GM12878 (cell line): ENCODE measurements around the gene PON3. TPM values are rescaled to one million over a fixed set of nuclear protein-coding genes. Genes with fewer than 3 reads are reported as not detected.

ENCODE experiments used
- ATAC-seq: fragments of 200-7000 bp; cut with Tn5 transposase; 3 replicates; pipeline ENCODE4 v1.9.1; 2020; ENCODE audit warnings: mild to moderate bottlenecking, moderate library complexity
- BruUV-seq: library from RNA; stranded (reverse); fragments of 400-500 nt; replicated peaks from 2 replicates; lab custom pipeline; 2021; lab: Mats Ljungman, UMichigan
- CTCF ChIA-PET: fragments of 300-600 bp; sonication (Branson Sonifier 250); formaldehyde crosslinking; extraction: SDS; loops from one replicate; lab custom pipeline; 2021; ENCODE audit warnings: inconsistent platforms; lab: Yijun Ruan, JAX
- POLR2A ChIA-PET: fragments of 350-600 bp; formaldehyde crosslinking; extraction: SDS; loops from one replicate; lab custom pipeline; 2021; ENCODE audit warnings: inconsistent platforms; lab: Charles Lee
- RAD21 ChIA-PET: fragments of 300-600 bp; sonication (Branson Sonifier 250); formaldehyde crosslinking; loops from one replicate; lab custom pipeline; 2023; ENCODE audit warnings: antibody characterized with exemption; ENCODE audit not compliant: unreplicated experiment; lab: Charles Lee
- SMC1A ChIA-PET: fragments of 300-600 bp; sonication (Branson Sonifier 250); formaldehyde crosslinking; loops from one replicate; lab custom pipeline; 2023; ENCODE audit not compliant: unreplicated experiment, uncharacterized antibody; lab: Charles Lee
- DNase-seq: peaks from one replicate; pipeline ENCODE4 v3.0.0-alpha.2; 2011; ENCODE audit warnings: low read depth, low spot score
- FAIRE-seq: peaks from 3 replicates; lab custom pipeline; 2011; peaks lifted over from hg19 to GRCh38; lab: Jason Lieb, UNC
- H2AFZ ChIP-seq: 2 replicates; pipeline ENCODE4 v1.6.0; 2011; ENCODE audit warnings: low read depth, low read length, control low read depth; ENCODE audit not compliant: control insufficient read depth
- H3K27ac ChIP-seq: 2 replicates; pipeline ENCODE4 v1.5.1; 2011; ENCODE audit warnings: control low read depth; ENCODE audit not compliant: control insufficient read depth, insufficient read depth
- H3K27me3 ChIP-seq, 2 experiments: replicated peaks in 1 of 2; 2 replicates each; pipeline versions ENCODE4 v1.6.0 to v1.6.1; 2011; ENCODE audit warnings: low read length in 1 of 2; ENCODE audit not compliant: control insufficient read depth in 2 of 2, insufficient read depth in 2 of 2
- H3K36me3 ChIP-seq, 2 experiments: 2 replicates each; pipeline ENCODE4 v1.5.1; 2011; ENCODE audit warnings: low read length in 1 of 2; ENCODE audit not compliant: control insufficient read depth in 2 of 2, insufficient read depth in 2 of 2
- H3K4me1 ChIP-seq: 2 replicates; pipeline ENCODE4 v1.6.1; 2011; ENCODE audit warnings: mild to moderate bottlenecking, low read length, moderate library complexity, mixed read lengths; ENCODE audit not compliant: control insufficient read depth, insufficient read depth
- H3K4me2 ChIP-seq: 2 replicates; pipeline ENCODE4 v1.6.0; 2011; ENCODE audit warnings: control low read depth; ENCODE audit not compliant: control insufficient read depth, insufficient read depth
- H3K4me3 ChIP-seq: fragments of 200-600 bp; sonication (generic); 2 replicates; pipeline ENCODE4 v1.5.1; 2016
- H3K79me2 ChIP-seq: 2 replicates; pipeline ENCODE4 v1.6.0; 2011; ENCODE audit warnings: low read length; ENCODE audit not compliant: control insufficient read depth, insufficient read depth
- H3K9ac ChIP-seq: 2 replicates; pipeline ENCODE4 v1.8.0; 2011; ENCODE audit warnings: low read length, control low read depth, mixed read lengths; ENCODE audit not compliant: control insufficient read depth, insufficient read depth
- H3K9me3 ChIP-seq: replicated peaks from 3 replicates; pipeline ENCODE4 v1.5.1; 2011; ENCODE audit warnings: mild to moderate bottlenecking, low read length; ENCODE audit not compliant: control insufficient read depth, insufficient read depth
- H4K20me1 ChIP-seq: 2 replicates; pipeline ENCODE4 v1.6.0; 2011; ENCODE audit not compliant: control insufficient read depth, insufficient read depth
- ATF7 ChIP-seq: fragments of 450-650 bp; IDR thresholded peaks from 2 replicates; pipeline ENCODE4 v1.6.1; 2016; ENCODE audit warnings: low read depth, mild to moderate bottlenecking
- DPF2 ChIP-seq: fragments of 450-650 bp; IDR thresholded peaks from 2 replicates; pipeline ENCODE4 v1.6.1; 2017; ENCODE audit warnings: mild to moderate bottlenecking
- EED ChIP-seq: sonication (generic); IDR thresholded peaks from 2 replicates; pipeline ENCODE4 v1.6.1; 2016; ENCODE audit warnings: antibody characterized with exemption, low read depth
- EP300 ChIP-seq, 2 experiments: fragments of 150-350 bp in 1 of 2; IDR thresholded peaks; 2 replicates each; pipeline ENCODE4 v1.6.1; 2011 to 2012; ENCODE audit warnings: low read depth in 2 of 2, low read length in 2 of 2, borderline replicate concordance in 1 of 2, improper control_type of control experiment in 1 of 2, inconsistent platforms in 1 of 2; ENCODE audit not compliant: control insufficient read depth in 1 of 2
- JUNB ChIP-seq: IDR thresholded peaks from 2 replicates; pipeline ENCODE4 v1.6.1; 2016; ENCODE audit warnings: antibody characterized with exemption, mild to moderate bottlenecking
- NR2C2 ChIP-seq: IDR thresholded peaks from 2 replicates; pipeline ENCODE4 v1.6.1; 2011; ENCODE audit warnings: borderline replicate concordance, low read depth; ENCODE audit not compliant: control insufficient read depth, insufficient read length
- RUNX3 ChIP-seq: IDR thresholded peaks from 2 replicates; pipeline ENCODE4 v1.6.1; 2012; ENCODE audit warnings: low read length, inconsistent platforms
- SREBF1 ChIP-seq: IDR thresholded peaks from 2 replicates; pipeline ENCODE4 v1.6.1; 2012; ENCODE audit warnings: mild to moderate bottlenecking, low read length
- TAF1 ChIP-seq: IDR thresholded peaks from 2 replicates; pipeline ENCODE4 v1.6.1; 2011; ENCODE audit warnings: mild to moderate bottlenecking, low read depth, low read length, borderline replicate concordance
- TCF12 ChIP-seq: IDR thresholded peaks from 2 replicates; pipeline ENCODE4 v1.6.1; 2011; ENCODE audit warnings: low read depth, mild to moderate bottlenecking, low read length
- TCF3 ChIP-seq: IDR thresholded peaks from 2 replicates; pipeline ENCODE4 v1.6.1; 2012; ENCODE audit warnings: low read depth, mild to moderate bottlenecking, low read length, borderline replicate concordance; ENCODE audit not compliant: insufficient read depth
- WGBS: methylation state at CpG from one replicate; pipeline ENCODE4 v1.1.6; 2016; ENCODE audit warnings: low lambda C conversion rate; ENCODE audit not compliant: insufficient replicate concordance, insufficient coverage; ENCODE audit errors: missing lambda C conversion rate; 5-methylcytosine and 5-hydroxymethylcytosine counted together
- in situ Hi-C: fragments of 300-500 bp; cut with MboI; formaldehyde crosslinking; loops from 9 replicates; pipeline ENCODE4 v1.14.3; 2018; ENCODE audit warnings: mixed read lengths
- intact Hi-C: fragments of 100-400 bp; cut with micrococcal nuclease; formaldehyde crosslinking; loops from one replicate; pipeline ENCODE4 v1.14.2; 2022; ENCODE audit not compliant: unreplicated experiment
- polyA plus RNA-seq, 11 experiments: library from polyadenylated mRNA; depleted of rRNA in 4 of 11; unstranded in 6 of 11; stranded (reverse) in 5 of 11; fragments of >200 nt; fragmentation: Nextera tagmentation in 4 of 11; fragmentation: Illumina TruSeq in 1 of 11; extraction: Ambion mirVana in 4 of 11; extraction: Trizol in 1 of 11; gene quantifications; 1 replicate in 1 of 11; 2 replicates in 10 of 11; pipeline versions ENCODE4 v1.2.1 to v1.2.3, GENCODE V29; 2011 to 2016; ENCODE audit warnings: inconsistent platforms in 2 of 11, missing spikeins in 2 of 11, low read depth in 1 of 11
- total RNA-seq, 4 experiments: library from RNA; depleted of rRNA in 3 of 4; stranded (reverse); fragments of >200 nt in 3 of 4; fragmentation: Illumina TruSeq in 1 of 4; extraction: Trizol in 1 of 4; gene quantifications; 2 replicates each; pipeline versions ENCODE4 v1.2.1 to v1.2.3, GENCODE V29; 2013 to 2021
- TF ChIP-seq, protein P1 (sequence below): fragments of 450-650 bp; IDR thresholded peaks from 2 replicates; pipeline ENCODE4 v1.6.1; 2017; ENCODE audit warnings: mild to moderate bottlenecking, moderate library complexity

PON3 gene
- total and polyA plus RNA-seq, 10 of the 15 experiments (the other 5 are each of a cell fraction or from before 2014, with no cell fraction given), result 0.45 to 2.0 (median 0.91) TPM

GRCh38 chr7:95327356-95327755 is 68.8 kb downstream of the PON3 start:
- ChIA-PET RAD21 (no interaction called here), POLR2A (interaction anchor here (0.5 kb wide), 1 partner anchor 185 kb away, joined by 5 read pairs; no protein-coding TSS in a partner anchor), SMC1A (interaction anchor here (2.0 kb wide), 1 partner anchor 149 kb away, joined by 7 read pairs; no protein-coding TSS in a partner anchor), CTCF (no interaction called here)
- no TSS peak for BruUV-seq
- no peaks in the 10 kb centered on the region for H3K36me3 ChIP-seq
- no peak for ATAC-seq
- no peak for FAIRE-seq
- WGBS, result 47% methylated on average over 3 of the region's 3 CpGs
- no peak overlapping the region for H3K9ac ChIP-seq
- TF ChIP-seq EP300 (IDR thresholded peaks at IDR 0.05; ENCODE audit: borderline replicate concordance in 1 of 2, control insufficient read depth in 1 of 2, low read depth in 2 of 2, low read length in 2 of 2), result no peak
- intact Hi-C loops (no loop called here), in situ Hi-C loops (no loop called here)
- no peaks in the 10 kb centered on the region for H3K79me2 ChIP-seq
- no peak overlapping the region for H3K4me3 ChIP-seq
- peaks cover 3% of the 10 kb centered on the region for H3K4me1 ChIP-seq
- no peak overlapping the region for H3K4me2 ChIP-seq
- H3K27ac ChIP-seq, result no peak overlapping the region
- no peaks in the 10 kb centered on the region for H4K20me1 ChIP-seq
- H3K9me3 ChIP-seq, result no peaks in the 10 kb centered on the region; the same call in 2 of the 3 replicates
- DNase-seq, result no peak
- H3K27me3 ChIP-seq, result no peaks in the 10 kb centered on the region
- H2AFZ ChIP-seq, result no peak overlapping the region

GRCh38 chr7:95324431-95324830 is 71.7 kb downstream of the PON3 start, which contains the start of gene PON1:
TSS of gene PON1 (minus strand) at chr7:95324532. CDS start at chr7:95324475, 57 bp downstream.
- H2AFZ ChIP-seq, result no peak within 1 kb of the TSS
- ChIA-PET SMC1A (interaction anchor here (0.9 to 1.5 kb wide), 3 partner anchors 10 to 65 kb away, joined by 3 to 5 read pairs (median 3); no protein-coding TSS in a partner anchor), POLR2A (interaction anchor here (0.6 kb wide), 2 partner anchors 47 to 175 kb away, joined by 3 to 9 read pairs; no protein-coding TSS in a partner anchor), CTCF (interaction anchor here (0.9 to 1.4 kb wide), 3 partner anchors 8 to 73 kb away, joined by 3 to 4 read pairs (median 3); no protein-coding TSS in a partner anchor), RAD21 (interaction anchor here (1.0 to 1.3 kb wide), 2 partner anchors 152 to 154 kb away, joined by 3 to 4 read pairs; no protein-coding TSS in a partner anchor)
- H3K4me3 ChIP-seq, result peak within 1 kb of the TSS; percentile 32; the same call in 1 of the 2 replicates
- no TSS peak for BruUV-seq
- intact Hi-C loops, result no loop called here
- no peaks in the 10 kb centered on the region for H3K4me1 ChIP-seq
- 50% methylated on average over 16 of the region's 20 CpGs for WGBS
- H3K4me2 ChIP-seq, result peak within 1 kb of the TSS; percentile 46
- DNase-seq (no peak), ATAC-seq (peak; percentile 65), FAIRE-seq (no peak)
- TF ChIP-seq TCF3, result 0 out of 2 replicates have a peak, but pooled peaks have one; percentile 46
- TF ChIP-seq RUNX3, result peak; percentile 86
- TF ChIP-seq TAF1, result no peak
- TF ChIP-seq, protein P1, sequence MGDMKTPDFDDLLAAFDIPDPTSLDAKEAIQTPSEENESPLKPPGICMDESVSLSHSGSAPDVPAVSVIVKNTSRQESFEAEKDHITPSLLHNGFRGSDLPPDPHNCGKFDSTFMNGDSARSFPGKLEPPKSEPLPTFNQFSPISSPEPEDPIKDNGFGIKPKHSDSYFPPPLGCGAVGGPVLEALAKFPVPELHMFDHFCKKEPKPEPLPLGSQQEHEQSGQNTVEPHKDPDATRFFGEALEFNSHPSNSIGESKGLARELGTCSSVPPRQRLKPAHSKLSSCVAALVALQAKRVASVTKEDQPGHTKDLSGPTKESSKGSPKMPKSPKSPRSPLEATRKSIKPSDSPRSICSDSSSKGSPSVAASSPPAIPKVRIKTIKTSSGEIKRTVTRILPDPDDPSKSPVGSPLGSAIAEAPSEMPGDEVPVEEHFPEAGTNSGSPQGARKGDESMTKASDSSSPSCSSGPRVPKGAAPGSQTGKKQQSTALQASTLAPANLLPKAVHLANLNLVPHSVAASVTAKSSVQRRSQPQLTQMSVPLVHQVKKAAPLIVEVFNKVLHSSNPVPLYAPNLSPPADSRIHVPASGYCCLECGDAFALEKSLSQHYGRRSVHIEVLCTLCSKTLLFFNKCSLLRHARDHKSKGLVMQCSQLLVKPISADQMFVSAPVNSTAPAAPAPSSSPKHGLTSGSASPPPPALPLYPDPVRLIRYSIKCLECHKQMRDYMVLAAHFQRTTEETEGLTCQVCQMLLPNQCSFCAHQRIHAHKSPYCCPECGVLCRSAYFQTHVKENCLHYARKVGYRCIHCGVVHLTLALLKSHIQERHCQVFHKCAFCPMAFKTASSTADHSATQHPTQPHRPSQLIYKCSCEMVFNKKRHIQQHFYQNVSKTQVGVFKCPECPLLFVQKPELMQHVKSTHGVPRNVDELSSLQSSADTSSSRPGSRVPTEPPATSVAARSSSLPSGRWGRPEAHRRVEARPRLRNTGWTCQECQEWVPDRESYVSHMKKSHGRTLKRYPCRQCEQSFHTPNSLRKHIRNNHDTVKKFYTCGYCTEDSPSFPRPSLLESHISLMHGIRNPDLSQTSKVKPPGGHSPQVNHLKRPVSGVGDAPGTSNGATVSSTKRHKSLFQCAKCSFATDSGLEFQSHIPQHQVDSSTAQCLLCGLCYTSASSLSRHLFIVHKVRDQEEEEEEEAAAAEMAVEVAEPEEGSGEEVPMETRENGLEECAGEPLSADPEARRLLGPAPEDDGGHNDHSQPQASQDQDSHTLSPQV, result no peak
- no peak for TF ChIP-seq JUNB
- TF ChIP-seq TCF12, result 0 out of 2 replicates have a peak, but pooled peaks have one; percentile 45
- TF ChIP-seq DPF2, result no peak
- TF ChIP-seq NR2C2, result no peak
- TF ChIP-seq EED, result peak; percentile 52; the same call in 1 of the 2 replicates
- TF ChIP-seq SREBF1, result no peak
- no peak for TF ChIP-seq ATF7
- in situ Hi-C loops, result no loop called here
- no peak within 1 kb of the TSS for H3K27ac ChIP-seq
- no peaks in the 10 kb centered on the region for H3K79me2 ChIP-seq
- no peaks in the 10 kb centered on the region for H3K27me3 ChIP-seq
- no peak within 1 kb of the TSS for H3K9ac ChIP-seq
- no peaks in the 10 kb centered on the region for H3K9me3 ChIP-seq
- no peaks in the 10 kb centered on the region for H3K36me3 ChIP-seq
- H4K20me1 ChIP-seq, result no peaks in the 10 kb centered on the region
